Smooth muscle cell (in vitro differentiated cells): ENCODE data around the gene SNX5. TPM values are rescaled to one million over a fixed set of nuclear protein-coding genes. Genes with fewer than 3 reads are reported as not detected.
A peak's percentile ranks its signal among the peaks of the same experiment; 100 is the strongest.

Experiments used
- DNase-seq: peaks from one replicate; lab custom pipeline; 2025; ENCODE audit not compliant: unreplicated experiment; lab: John Stamatoyannopoulos, UW
- H2AFZ ChIP-seq: fragments of 200-600 bp; sonication (generic); 2 replicates; pipeline ENCODE4 v1.6.0; 2016; ENCODE audit warnings: antibody characterized with exemption, low read depth, mild to moderate bottlenecking
- H3F3A ChIP-seq: fragments of 200-600 bp; sonication (generic); 2 replicates; pipeline ENCODE4 v1.6.0; 2017; ENCODE audit warnings: antibody characterized with exemption, low read depth
- H3K27ac ChIP-seq: fragments of 200-600 bp; sonication (generic); 2 replicates; pipeline ENCODE4 v1.5.1; 2016; ENCODE audit warnings: low read depth, mild to moderate bottlenecking
- H3K27me3 ChIP-seq: fragments of 200-600 bp; sonication (generic); 2 replicates; pipeline ENCODE4 v1.6.1; 2016; ENCODE audit warnings: low read depth, mild to moderate bottlenecking
- H3K36me3 ChIP-seq: fragments of 200-600 bp; sonication (generic); 2 replicates; pipeline ENCODE4 v1.5.1; 2016; ENCODE audit warnings: low read depth
- H3K4me1 ChIP-seq: fragments of 200-600 bp; sonication (generic); 2 replicates; pipeline ENCODE4 v1.5.1; 2016; ENCODE audit warnings: low read depth
- H3K4me2 ChIP-seq: fragments of 200-600 bp; sonication (generic); 2 replicates; pipeline ENCODE4 v1.6.0; 2016; ENCODE audit warnings: mild to moderate bottlenecking
- H3K4me3 ChIP-seq: fragments of 200-600 bp; sonication (generic); 2 replicates; pipeline ENCODE4 v1.5.1; 2016; ENCODE audit warnings: mild to moderate bottlenecking
- H3K79me2 ChIP-seq: fragments of 200-600 bp; sonication (generic); 2 replicates; pipeline ENCODE4 v1.6.0; 2016; ENCODE audit warnings: low read depth, mild to moderate bottlenecking
- H3K9ac ChIP-seq: fragments of 200-600 bp; sonication (generic); 2 replicates; pipeline ENCODE4 v1.6.0; 2016; ENCODE audit warnings: low read depth
- H3K9me3 ChIP-seq: fragments of 200-600 bp; sonication (generic); replicated peaks from 2 replicates; pipeline ENCODE4 v1.5.1; 2016; ENCODE audit warnings: low read depth
- H4K20me1 ChIP-seq: fragments of 200-600 bp; sonication (generic); 2 replicates; pipeline ENCODE4 v1.6.0; 2016; ENCODE audit warnings: low read depth
- WGBS: methylation state at CpG from one replicate; pipeline ENCODE4 v1.1.7; 2016; ENCODE audit warnings: low lambda C conversion rate; 5-methylcytosine and 5-hydroxymethylcytosine counted together
- polyA plus RNA-seq: library from polyadenylated mRNA; unstranded; fragments of >200 nt; fragmentation: Nextera tagmentation; extraction: Ambion mirVana; gene quantifications from 2 replicates; pipeline ENCODE4 v1.2.1, GENCODE V29; 2016
- total RNA-seq: library from RNA; depleted of rRNA; stranded (reverse); fragments of >200 nt; gene quantifications from 2 replicates; pipeline ENCODE4 v1.2.3, GENCODE V29; 2014
- TF ChIP-seq, protein P1 (sequence below): fragments of 200-600 bp; sonication (generic); IDR thresholded peaks from 2 replicates; pipeline ENCODE4 v1.5.1; 2017; ENCODE audit warnings: borderline replicate concordance, mild to moderate bottlenecking, antibody characterized with exemption; ENCODE audit not compliant: insufficient read depth, poor library complexity, severe bottlenecking

The SNX5 gene
- total and polyA plus RNA-seq, 2 experiments from 2014 or later, result 46.3 to 100 TPM

DNA sequence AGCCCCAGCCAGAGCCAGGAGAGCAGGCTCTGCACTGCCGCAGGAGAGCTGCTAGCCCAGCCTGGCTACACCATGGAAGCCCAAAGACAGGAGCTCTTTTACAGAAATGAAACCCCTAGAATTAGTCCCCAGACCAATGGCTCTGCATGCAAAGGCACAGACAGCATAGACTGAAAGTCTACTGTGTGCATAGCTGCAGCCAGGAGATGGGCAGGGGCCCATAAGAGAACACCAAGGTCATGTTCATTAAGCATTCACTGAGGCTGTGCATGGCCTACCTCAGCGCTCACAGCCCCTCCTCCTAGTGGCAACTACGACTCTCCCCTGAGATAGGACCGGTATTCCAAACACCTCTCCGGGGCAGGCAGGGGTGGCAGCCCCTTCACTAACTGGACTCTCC, 34.9 kb downstream of the SNX5 start:
- Histone ChIP-seq H3K4me2 (peak overlapping the region; percentile 16), H2AFZ (no peak overlapping the region), H3K27me3 (no peaks in the 10 kb centered on the region), H3K9me3 (no peaks in the 10 kb centered on the region), H3K27ac (no peak overlapping the region), H3F3A (peaks cover 8% of the 10 kb centered on the region), H3K4me3 (no peak overlapping the region), H3K79me2 (no peaks in the 10 kb centered on the region), H3K9ac (no peak overlapping the region), H4K20me1 (peaks cover 5% of the 10 kb centered on the region), H3K4me1 (peaks cover 25% of the 10 kb centered on the region), H3K36me3 (no peaks in the 10 kb centered on the region)
- no peak for DNase-seq
- TF ChIP-seq, protein P1, sequence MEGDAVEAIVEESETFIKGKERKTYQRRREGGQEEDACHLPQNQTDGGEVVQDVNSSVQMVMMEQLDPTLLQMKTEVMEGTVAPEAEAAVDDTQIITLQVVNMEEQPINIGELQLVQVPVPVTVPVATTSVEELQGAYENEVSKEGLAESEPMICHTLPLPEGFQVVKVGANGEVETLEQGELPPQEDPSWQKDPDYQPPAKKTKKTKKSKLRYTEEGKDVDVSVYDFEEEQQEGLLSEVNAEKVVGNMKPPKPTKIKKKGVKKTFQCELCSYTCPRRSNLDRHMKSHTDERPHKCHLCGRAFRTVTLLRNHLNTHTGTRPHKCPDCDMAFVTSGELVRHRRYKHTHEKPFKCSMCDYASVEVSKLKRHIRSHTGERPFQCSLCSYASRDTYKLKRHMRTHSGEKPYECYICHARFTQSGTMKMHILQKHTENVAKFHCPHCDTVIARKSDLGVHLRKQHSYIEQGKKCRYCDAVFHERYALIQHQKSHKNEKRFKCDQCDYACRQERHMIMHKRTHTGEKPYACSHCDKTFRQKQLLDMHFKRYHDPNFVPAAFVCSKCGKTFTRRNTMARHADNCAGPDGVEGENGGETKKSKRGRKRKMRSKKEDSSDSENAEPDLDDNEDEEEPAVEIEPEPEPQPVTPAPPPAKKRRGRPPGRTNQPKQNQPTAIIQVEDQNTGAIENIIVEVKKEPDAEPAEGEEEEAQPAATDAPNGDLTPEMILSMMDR, result no peak
- 68% methylated on average over 5 of the region's 5 CpGs for WGBS

GRCh38 chr20:17933121-17933520, 35.5 kb downstream of the SNX5 start:
- Histone ChIP-seq H3K4me1 (peaks cover 22% of the 10 kb centered on the region), H3K79me2 (no peaks in the 10 kb centered on the region), H3K36me3 (no peaks in the 10 kb centered on the region), H3K4me2 (no peak overlapping the region), H3K27me3 (no peaks in the 10 kb centered on the region), H2AFZ (no peak overlapping the region), H3K4me3 (no peak overlapping the region), H3K9ac (no peak overlapping the region), H3F3A (peaks cover 2% of the 10 kb centered on the region), H4K20me1 (peaks cover 5% of the 10 kb centered on the region), H3K9me3 (no peaks in the 10 kb centered on the region), H3K27ac (no peak overlapping the region)
- TF ChIP-seq, protein P1, result no peak
- 88% methylated on average over 1 of the region's 1 CpG for WGBS
- DNase-seq, result no peak

- no peak overlapping the region for H2AFZ ChIP-seq
- no peak overlapping the region for H3K27ac ChIP-seq
- no peak overlapping the region for H3K4me2 ChIP-seq
- H3K4me3 ChIP-seq, result no peak overlapping the region
- H3K4me1 ChIP-seq, result peaks cover 22% of the 10 kb centered on the region
- H3K27me3 ChIP-seq, result no peaks in the 10 kb centered on the region
- H3K36me3 ChIP-seq, result no peaks in the 10 kb centered on the region
- TF ChIP-seq, protein P1, result no peak
- 96% methylated on average over 5 of the region's 5 CpGs for WGBS
- H3K9me3 ChIP-seq, result no peaks in the 10 kb centered on the region
- H3K79me2 ChIP-seq, result no peaks in the 10 kb centered on the region
- no peak for DNase-seq
- peaks cover 5% of the 10 kb centered on the region for H4K20me1 ChIP-seq
- H3K9ac ChIP-seq, result no peak overlapping the region
- no peaks in the 10 kb centered on the region for H3F3A ChIP-seq
Observed at GRCh38 chr20:17932396-17932795, 36.2 kb downstream of the SNX5 start.

DNA sequence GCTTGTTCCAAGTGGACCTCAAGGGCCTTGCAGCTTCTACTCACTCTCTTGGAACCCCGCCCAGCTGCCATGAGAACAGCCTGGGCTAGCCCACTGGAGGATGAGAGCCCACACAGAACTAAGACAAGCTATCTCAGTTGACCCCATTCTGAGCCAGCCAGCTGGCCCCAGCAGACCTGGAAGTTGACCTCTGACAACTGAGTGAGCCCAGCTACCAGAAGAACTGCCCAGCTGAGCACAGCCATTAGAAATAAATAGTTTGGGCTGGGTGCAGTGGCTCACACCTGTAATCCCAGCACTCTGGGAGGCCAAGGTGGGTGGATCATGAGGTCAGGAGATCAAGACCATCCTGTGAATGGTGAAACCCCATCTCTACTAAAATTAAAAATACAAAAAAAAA, 37.1 kb downstream of the SNX5 start:
- Histone ChIP-seq H3K4me1 (peaks cover 16% of the 10 kb centered on the region), H4K20me1 (peaks cover under 1% of the 10 kb centered on the region), H3K79me2 (no peaks in the 10 kb centered on the region), H3K4me2 (no peak overlapping the region), H3K4me3 (no peak overlapping the region), H3K27me3 (no peaks in the 10 kb centered on the region), H2AFZ (no peak overlapping the region), H3F3A (no peaks in the 10 kb centered on the region), H3K27ac (no peak overlapping the region), H3K36me3 (no peaks in the 10 kb centered on the region), H3K9ac (no peak overlapping the region), H3K9me3 (no peaks in the 10 kb centered on the region)
- TF ChIP-seq, protein P1, result no peak
- no peak for DNase-seq
- WGBS, result 100% methylated on average over 1 of the region's 1 CpG
